GM21381 (cell line): Measurements from ENCODE around the gene MGAT1.
A peak's percentile ranks its signal among the peaks of the same experiment; 100 is the strongest.
"Not testable (repeated sequence)": the region's sequence is repeated elsewhere in the genome, so short reads cannot be mapped to it uniquely, and the experiment has no call there.

Experiments used
- ATAC-seq: cut with Tn5 transposase; IDR thresholded peaks from one replicate; pipeline ENCODE4 v1.9.1; 2021; ENCODE audit warnings: mild to moderate bottlenecking, moderate library complexity; ENCODE audit not compliant: unreplicated experiment

The MGAT1 gene

DNA sequence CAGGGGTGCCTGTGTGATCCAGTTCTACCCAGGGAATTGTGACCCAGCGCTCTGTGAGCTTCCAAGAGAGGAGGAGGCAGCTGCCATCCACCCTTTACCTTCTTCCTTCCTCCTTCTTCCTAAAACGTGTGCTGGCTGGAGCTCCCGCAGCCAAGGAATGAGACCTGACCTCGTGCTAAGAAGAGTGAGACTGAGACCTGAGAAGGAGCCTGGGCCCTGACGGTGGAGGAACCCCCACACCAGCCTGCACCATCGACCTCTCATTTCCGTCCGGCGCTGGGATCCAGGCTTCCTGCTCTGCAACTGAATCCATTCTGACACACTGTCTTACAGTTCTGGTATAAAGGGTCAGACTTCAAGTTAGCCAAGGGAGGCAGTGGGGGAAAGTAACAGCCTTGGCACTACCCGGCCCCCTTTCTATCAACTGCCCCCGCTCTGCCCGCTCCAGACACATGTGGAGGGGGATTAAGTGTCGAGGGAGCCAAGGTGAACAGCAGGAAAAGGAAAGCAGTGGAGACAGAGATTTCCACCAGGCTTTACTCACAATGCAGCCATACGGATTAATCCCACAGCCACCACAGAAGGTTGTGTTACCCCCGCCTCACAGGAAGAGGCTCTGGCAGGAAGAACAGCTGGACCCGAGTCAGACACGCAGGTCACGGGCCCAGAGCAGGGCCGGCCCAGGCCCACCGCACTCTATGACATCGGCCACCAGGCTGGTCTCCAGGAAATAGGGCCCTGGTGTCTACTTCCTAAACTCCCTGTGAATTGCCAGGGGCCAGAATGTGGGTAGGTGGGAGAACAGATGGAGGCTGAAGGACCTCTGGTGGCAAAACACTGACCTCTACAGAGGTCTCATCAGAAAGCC is 15.8 kb downstream of the MGAT1 start:
- no peak for ATAC-seq

DNA sequence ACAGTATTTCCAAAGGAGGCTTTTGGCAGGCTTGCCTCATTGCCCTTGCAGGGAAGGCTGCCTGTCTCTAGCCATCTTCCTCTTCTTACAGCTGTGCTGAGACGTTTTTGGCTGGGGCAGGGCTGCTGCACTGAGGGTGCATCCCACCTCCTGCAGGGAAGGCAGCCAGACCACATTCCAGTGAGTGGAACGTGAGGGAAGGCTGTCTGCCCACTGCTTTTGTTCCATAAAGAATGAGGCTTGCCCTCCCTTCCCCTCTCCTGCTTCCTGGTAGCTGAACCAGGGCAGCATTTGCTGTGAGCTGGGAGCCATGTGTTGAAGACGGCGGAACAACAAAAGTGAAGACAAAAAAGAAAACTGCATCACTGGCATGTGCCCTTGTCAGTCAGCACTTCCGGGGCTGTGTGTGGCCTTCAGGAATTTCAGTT is 16.8 kb downstream of the MGAT1 start:
- ATAC-seq: no peak

DNA sequence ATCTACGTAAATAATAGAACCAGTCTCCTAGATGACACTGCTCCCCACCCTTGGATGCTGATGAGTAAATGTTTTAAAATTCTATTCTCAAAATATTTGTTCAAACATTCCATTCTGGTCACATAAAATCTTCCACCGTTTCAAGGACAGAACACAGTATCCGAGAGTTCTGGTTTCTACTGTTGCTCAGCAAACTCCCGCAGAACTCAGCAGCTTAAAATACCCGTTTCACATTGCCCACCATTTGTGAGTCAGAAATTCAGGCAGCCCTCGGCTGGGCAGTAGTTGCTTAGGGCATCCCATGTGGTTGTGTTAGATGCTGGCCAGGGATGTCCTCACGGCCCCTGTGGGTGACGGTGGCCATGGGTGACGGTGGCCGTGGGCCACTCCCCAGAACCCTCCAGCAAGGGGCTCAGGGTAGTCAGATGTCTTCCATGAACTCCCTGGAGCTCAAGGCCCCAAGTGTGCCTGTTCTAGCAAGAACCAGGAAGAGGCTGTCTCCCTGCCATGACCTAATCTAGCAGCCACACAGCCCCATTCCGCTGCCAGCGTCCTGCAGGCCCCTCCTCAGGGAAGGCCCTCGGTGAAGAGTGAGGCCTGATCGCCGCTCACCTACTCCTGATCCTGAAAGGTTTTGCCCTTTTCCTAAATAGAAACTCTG is 17.4 kb downstream of the MGAT1 start:
- ATAC-seq: no peak

DNA sequence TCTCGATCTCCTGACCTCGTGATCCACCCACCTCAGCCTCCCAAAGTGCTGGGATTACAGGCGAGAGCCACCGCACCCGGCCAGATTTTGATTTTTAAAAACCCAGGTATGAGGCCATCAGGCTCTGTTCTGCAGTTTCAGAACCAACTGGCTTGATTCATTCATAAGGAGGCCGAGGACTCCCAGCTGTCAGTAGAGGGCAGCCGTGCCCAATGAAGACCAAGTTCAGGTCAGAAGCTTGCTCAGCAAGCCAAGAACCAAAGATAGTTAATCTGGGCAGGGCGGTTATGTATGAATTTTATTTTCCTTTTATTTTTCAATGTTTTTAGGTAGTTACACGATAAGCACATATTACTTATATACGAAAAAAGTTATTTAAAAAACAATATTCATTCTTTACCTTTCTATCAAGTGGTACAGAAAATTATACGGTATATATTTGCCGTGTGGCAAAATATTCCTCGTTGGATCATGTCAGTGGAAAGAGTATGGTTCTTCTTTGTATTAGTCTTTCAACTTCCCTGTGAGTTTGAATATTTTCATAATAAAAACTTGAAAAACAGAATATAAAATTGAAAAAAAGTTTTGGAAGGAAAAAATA is 18.0 kb downstream of the MGAT1 start:
- peak; percentile 74 for ATAC-seq

- no peak for ATAC-seq
Measured at GRCh38 chr5:180783340-180784052, 19.1 kb downstream of the MGAT1 start.

DNA sequence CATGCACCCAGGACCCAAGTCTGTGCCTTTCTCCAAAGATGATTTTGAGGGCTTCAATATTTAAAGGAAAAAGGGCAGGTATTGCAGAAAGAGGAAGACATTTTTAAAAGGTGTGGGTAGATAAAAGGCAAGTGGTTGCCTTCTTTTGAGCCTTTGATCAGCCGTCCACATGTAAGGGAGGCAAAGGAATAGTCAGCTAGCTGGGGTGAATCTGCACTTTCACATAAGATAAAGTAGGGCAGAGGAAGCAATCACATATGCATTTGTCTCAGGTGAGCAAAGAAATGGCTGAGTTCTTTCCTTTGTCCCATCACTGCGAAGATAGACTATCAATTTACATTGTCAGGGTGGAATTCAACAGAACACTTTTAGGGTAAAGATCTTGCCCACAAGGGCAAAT is 19.9 kb downstream of the MGAT1 start:
- no peak for ATAC-seq

DNA sequence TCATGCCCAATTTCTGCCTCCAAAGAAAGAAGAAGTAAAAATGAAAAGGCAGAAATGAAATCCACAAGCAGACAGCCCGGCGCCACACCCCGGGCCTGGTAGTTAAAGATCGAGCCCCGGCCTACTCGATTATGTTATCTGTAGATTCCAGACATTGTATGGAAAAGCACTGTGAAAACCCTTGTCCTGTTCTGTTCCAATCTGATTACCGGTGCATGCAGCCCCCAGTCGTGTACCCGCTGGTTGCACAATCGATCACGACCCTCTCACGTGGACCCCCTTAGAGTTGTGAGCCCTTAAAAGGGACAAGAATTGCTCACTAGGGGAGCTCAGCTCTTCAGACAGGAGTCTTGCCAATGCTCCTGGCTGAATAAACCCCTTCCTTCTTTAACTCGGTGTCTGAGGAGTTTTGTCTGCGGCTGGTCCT is 20.7 kb downstream of the MGAT1 start:
- ATAC-seq: not testable (repeated sequence)

DNA sequence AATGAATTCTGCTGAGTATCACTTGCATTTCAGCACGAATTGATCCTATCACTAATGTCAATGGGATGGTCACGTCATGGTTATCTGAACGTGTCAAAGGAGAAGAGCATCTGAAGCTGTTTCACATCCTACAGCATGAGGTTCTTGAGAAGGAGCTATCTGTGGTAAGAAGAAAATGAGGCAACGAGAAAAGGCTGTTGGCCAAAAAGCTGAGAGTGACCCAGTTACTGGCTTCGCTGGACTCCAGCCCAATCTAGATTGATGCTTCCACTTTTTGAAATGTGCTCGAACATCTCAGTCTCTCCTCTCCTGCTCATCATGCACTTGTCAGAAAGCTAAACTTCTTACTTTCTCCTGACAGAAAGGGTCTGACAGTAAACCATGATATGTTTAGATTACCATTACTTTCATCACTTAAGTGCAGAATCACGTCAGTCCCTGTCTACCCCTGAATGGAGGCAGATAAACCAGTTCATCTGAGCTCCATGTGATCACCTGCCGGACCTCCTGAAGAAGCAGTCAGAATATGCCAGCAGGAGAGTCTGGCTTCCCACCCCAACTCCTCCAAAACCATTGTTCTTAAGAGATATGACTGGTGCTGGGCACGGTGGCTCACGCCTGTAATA is 22.5 kb downstream of the MGAT1 start:
- no peak for ATAC-seq

DNA sequence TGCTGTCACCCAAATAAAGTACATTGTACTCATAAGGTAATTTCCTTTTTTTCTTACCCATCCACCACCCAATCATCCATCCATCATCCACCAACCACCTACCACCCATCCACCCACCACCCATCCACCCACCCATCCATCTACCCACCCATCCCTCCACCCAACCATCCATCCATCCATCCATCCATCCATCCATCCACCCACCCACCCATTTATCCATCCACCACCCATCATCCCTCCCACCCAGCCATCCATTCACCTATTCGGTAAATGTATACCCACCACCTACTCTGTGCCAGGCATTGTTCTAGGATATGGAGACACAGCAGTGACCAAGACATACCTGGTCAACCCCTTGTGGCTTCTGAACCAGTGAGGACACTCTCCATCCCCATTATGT is 25.1 kb downstream of the MGAT1 start:
- ATAC-seq: no peak

- ATAC-seq: no peak
Measured at GRCh38 chr5:180776376-180776775, 26.2 kb downstream of the MGAT1 start.

DNA sequence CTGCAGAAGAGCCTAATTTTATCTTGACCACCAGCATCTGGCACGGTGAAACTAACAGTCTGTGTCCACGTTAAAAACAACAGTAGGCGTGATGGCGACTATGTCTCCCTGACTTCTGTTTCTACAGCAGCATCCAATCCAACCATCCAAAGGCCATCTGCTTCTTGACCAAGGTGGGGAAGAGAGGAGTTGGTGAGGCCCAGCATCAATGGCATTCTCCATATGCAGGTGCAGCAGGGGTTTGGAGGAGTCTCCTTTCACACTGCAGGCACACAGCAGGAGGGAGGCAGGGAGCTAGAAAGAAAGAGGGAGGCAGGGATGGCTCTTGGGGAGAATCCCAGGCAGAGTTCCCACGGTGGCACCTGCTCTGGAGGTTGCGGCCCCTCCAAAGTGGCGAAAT is 27.0 kb downstream of the MGAT1 start:
- ATAC-seq: no peak

DNA sequence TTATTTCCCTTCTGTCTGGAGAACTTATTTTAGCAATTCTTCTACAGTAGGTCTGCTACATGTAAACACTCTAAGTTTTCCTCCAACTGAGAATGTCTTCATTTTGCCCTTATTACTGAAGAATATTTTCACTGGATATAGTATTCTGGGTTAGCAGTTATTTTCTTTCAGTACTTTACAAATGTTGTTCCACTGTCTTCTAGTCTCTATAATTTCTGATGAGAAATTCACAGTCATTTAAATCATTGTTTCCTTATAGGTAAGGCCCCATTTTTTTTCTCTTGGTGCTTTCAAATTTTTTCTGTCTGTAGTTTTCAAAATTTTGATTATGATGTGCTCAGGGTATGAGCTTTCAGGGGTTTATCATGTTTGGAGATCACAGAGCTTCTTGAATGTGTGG is 30.8 kb downstream of the MGAT1 start:
- ATAC-seq: no peak

DNA sequence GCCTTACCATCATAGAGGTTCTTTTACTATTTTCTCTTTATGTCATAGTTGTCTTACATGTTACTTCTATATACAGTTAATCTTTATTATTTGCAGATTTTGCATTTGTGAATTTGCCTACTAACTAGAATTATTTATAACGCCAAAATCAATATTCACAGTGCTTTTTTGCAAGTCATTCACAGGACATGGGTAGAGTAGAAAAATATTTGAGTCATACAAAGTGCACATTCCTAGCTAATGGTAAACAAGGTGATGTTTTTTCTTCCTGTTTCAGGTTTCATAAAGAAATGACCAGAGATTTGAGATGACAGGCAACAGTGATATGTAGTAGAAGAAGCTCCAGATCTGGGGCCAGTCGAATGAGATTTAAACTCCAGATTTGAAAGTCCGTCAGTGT is 32.8 kb downstream of the MGAT1 start:
- no peak for ATAC-seq

- no peak for ATAC-seq
Measured at GRCh38 chr5:180755601-180756000, 47.0 kb downstream of the MGAT1 start.

- ATAC-seq: no peak
Measured at GRCh38 chr5:180744253-180744652, 58.4 kb downstream of the MGAT1 start.

DNA sequence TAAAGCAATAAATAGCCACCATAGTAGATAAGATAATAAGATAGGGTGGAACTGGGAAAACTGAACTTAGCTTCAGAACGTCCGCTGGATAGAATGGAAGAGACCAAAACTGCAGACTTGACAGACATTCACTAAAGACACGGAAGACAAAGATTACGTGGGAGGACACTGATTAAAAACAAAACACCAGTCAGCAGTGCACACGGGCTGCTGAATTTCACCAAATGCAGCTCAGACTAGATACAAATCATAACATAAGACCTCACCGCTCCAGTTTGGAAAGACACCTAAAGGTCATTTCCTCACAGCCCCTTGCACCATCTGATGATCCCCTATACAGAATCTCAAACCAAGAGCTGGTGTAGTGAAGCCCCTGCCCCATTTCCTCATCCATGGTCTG is 59.9 kb downstream of the MGAT1 start:
- ATAC-seq: no peak

- not testable (repeated sequence) for ATAC-seq
Measured at GRCh38 chr5:180740953-180741352, 61.7 kb downstream of the MGAT1 start.

DNA sequence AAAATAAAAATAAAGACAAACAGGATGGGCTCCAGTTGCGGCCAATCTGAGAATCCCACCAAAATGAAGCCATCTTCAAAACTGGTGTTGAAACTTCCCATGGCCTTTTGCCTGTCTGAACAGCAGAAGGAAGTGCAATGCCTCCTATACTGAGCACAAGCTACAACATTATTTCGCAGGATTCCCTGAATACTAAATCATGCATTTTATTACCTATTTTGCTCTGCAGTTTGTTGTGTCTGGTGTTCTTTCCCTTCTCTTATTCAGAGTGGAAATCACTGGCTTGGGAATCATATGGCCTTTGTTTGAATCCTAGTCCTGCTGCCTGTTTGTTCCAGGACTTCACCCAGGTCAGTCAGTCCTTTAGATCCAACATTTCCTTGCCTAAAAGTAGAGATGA is 62.6 kb downstream of the MGAT1 start, which contains the start of gene OR2Y1:
OR2Y1 (minus strand) TSS at position 101 of the 400 bp plus-strand sequence; CDS start at position 101, 0 bp downstream.
- ATAC-seq: no peak

GRCh38 chr5:180739271-180739670 is 63.3 kb downstream of the MGAT1 start:
- no peak for ATAC-seq

DNA sequence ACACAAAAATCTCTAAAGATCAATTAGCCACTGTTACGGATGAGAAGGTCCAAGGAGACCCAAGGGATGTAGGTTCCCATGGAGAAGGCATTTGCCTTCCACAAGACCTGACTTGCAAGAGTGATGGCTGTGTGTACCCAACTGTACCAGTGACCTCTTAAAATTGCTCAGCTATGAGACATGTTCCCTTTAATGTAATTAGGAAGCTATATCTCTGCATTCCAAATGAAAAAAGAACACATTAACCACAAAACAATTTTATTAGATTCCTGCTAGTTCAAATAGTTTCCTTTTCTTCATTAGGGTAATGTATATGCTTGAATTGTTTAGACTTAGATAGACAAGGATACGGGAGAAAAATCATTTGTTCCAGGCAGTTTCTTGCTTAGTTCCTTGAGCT is 66.1 kb downstream of the MGAT1 start:
- no peak for ATAC-seq
